Thyroid gland (tissue), 4 donors: Measurements from ENCODE around the gene OSBPL3.

Source experiments
- CTCF ChIP-seq, 6 experiments: fragments of 200-600 bp in 3 of 6; fragments of 450-650 bp in 3 of 6; sonication (generic) in 3 of 6; IDR thresholded peaks; one replicate each; pipeline ENCODE4 v1.5.1; 2016 to 2019; ENCODE audit warnings: antibody characterized with exemption in 6 of 6, mild to moderate bottlenecking in 2 of 6, inconsistent platforms in 1 of 6, moderate library complexity in 1 of 6
- POLR2A ChIP-seq, 2 donors: fragments of 450-650 bp; IDR thresholded peaks; one replicate each; pipeline ENCODE4 v1.6.1; 2017; ENCODE audit warnings: antibody characterized with exemption in 2 of 2, mild to moderate bottlenecking in 2 of 2, moderate library complexity in 1 of 2

DNA sequence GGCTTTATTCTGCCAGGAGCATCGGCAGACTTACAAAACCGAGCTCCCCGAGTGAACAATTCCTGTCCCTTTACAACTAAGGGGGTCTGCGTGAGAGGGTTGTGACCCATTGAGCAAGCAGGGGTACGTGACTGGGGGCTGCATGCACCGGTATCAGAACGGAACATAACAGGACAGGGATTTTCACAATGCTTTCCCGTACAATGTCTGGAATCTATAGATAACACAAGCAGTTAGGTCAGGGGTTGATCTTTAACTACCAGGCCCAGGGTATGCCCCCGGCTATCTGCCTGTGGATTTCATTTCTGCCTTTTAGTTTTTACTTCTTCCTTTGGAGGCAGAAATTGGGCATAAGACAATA lies 184.6 kb downstream of the OSBPL3 start:
- TF ChIP-seq POLR2A (IDR thresholded peaks at IDR 0.05): no peak
- TF ChIP-seq CTCF (IDR thresholded peaks at IDR 0.05): no peak
